ENCODE data around the gene PDE3B.
A peak's percentile ranks its signal among the peaks of the same experiment; 100 is the strongest.
"Not testable (repeated sequence)": the region's sequence is repeated elsewhere in the genome, so short reads cannot be mapped to it uniquely, and the experiment has no call there.

Gene PDE3B

DNA sequence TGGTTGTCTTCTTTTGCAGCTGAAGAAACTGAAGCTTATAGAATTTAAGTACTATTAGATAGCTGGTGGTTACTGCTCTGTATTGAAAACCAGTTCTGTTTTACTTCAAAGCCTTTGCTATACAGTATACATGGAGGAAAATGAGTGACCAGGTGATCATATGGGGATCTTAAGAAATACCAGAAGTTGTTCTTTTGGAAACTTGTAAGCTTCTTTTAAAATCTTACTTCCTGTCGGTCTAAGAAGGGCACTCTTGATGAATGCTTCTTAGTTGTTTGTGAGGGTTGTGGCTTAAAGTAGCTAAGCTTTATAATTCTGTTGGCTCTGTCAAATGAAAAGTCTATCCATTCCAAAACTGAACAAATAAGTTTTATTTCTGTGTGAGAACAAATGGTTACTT lies 55.2 kb downstream of the PDE3B start:
- H3K4me1 Mint-ChIP-seq, result no peaks in the 10 kb centered on the region
- H3K36me3 Mint-ChIP-seq (ENCODE audit: low read depth), result peaks cover 42% of the 10 kb centered on the region
- H3K27me3 Mint-ChIP-seq (ENCODE audit: low read depth, poor library complexity), result no peaks in the 10 kb centered on the region
- H3K27ac Mint-ChIP-seq, result no peak overlapping the region
- peaks cover 44% of the 10 kb centered on the region for H3K9me3 Mint-ChIP-seq
- DNase-seq, result no peak
- TF ChIP-seq, protein P1, sequence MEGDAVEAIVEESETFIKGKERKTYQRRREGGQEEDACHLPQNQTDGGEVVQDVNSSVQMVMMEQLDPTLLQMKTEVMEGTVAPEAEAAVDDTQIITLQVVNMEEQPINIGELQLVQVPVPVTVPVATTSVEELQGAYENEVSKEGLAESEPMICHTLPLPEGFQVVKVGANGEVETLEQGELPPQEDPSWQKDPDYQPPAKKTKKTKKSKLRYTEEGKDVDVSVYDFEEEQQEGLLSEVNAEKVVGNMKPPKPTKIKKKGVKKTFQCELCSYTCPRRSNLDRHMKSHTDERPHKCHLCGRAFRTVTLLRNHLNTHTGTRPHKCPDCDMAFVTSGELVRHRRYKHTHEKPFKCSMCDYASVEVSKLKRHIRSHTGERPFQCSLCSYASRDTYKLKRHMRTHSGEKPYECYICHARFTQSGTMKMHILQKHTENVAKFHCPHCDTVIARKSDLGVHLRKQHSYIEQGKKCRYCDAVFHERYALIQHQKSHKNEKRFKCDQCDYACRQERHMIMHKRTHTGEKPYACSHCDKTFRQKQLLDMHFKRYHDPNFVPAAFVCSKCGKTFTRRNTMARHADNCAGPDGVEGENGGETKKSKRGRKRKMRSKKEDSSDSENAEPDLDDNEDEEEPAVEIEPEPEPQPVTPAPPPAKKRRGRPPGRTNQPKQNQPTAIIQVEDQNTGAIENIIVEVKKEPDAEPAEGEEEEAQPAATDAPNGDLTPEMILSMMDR (IDR thresholded peaks at IDR 0.05), result no peak
- no peak overlapping the region for H3K4me3 Mint-ChIP-seq

DNA sequence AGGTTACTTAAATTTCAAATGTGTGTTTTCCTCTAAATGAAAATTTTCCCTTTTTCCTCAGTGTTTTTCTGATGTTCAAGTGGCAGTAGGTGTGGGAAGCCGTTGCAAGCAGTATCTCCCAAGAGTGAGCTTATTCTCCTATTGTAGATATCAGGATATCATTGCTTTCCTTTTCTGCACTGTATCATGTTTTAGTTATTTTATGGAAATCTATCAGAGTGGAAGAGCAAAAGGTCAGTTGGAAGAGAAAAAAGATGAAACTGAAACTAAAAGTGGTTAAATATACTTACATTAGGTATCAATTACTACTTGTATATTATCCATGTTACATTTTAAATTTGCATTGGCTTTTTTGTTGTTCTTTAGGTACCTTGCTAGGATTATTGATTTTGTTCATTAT lies 57.0 kb downstream of the PDE3B start:
- Mint-ChIP-seq H3K4me3 (no peak overlapping the region), H3K4me1 (no peaks in the 10 kb centered on the region), H3K36me3 (ENCODE audit: low read depth) (peaks cover 44% of the 10 kb centered on the region), H3K9me3 (peaks cover 44% of the 10 kb centered on the region), H3K27ac (no peak overlapping the region), H3K27me3 (ENCODE audit: low read depth, poor library complexity) (no peaks in the 10 kb centered on the region)
- no peak for DNase-seq
- TF ChIP-seq, protein P1 (IDR thresholded peaks at IDR 0.05), result no peak

DNA sequence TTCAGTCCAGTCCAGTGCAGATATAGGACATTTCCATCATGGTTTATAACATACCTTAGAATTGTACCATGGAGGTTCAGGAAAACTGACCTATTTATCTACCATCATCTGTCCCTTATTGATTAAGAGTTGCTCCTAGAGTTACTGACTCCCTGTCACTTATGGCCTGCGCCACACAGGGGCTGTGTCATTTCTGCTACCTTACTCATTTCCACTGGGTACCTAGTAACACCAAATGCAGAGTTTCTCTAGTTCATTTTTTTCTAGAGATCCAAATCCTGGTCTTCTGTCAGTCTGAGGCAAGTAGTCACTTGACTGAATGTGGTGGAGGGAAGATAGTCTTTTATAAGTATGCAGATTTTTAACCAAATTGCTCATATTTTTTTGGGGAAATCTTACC lies 59.2 kb downstream of the PDE3B start:
- Mint-ChIP-seq H3K4me3 (no peak overlapping the region), H3K4me1 (no peaks in the 10 kb centered on the region), H3K27me3 (ENCODE audit: low read depth, poor library complexity) (no peaks in the 10 kb centered on the region), H3K36me3 (ENCODE audit: low read depth) (peaks cover 44% of the 10 kb centered on the region), H3K9me3 (peaks cover 51% of the 10 kb centered on the region), H3K27ac (no peak overlapping the region)
- DNase-seq, result no peak
- TF ChIP-seq, protein P1 (IDR thresholded peaks at IDR 0.05), result no peak

DNA sequence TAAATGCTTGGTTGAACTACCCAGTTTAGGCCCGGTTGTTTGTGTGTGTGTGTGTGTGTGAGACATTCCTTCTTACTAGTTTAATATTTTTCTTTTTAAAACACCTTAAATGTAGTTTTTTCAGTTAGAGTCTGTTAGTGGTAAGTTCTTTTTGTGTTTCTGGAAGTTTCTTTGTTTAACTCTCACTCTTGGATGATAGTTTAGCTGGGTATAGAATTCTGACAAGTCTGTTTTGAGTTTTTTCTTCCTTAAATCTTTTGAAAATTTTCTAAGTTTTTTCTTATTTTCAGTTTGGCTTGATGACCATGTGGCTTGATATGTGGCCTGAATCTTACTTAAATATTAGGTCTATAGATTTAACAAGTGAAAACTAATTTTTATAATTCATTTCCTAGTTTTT lies 60.1 kb downstream of the PDE3B start:
- no peak for DNase-seq
- TF ChIP-seq, protein P1 (IDR thresholded peaks at IDR 0.05), result no peak
- no peaks in the 10 kb centered on the region for H3K27me3 Mint-ChIP-seq (ENCODE audit: low read depth, poor library complexity)
- H3K4me1 Mint-ChIP-seq, result no peaks in the 10 kb centered on the region
- H3K27ac Mint-ChIP-seq, result no peak overlapping the region
- H3K9me3 Mint-ChIP-seq, result peaks cover 59% of the 10 kb centered on the region
- H3K4me3 Mint-ChIP-seq, result no peak overlapping the region
- H3K36me3 Mint-ChIP-seq (ENCODE audit: low read depth), result peaks cover 53% of the 10 kb centered on the region

DNA sequence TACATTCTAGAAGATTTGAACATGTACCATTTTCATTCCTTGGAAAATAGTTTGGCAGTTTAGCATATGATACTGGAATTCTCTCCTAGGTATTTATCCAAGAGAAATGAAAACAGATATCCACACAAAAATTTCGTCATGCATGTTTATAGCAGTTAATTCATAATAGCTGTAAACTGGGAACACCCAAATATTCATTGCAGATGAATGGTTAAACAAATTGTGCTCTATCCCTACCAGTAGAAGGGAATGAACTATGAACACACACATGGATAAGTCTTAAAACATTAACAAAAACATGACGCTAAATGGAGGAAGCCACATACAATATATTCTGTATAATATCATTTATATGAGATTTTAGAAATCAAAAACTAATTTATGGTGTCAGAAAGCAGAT lies 61.5 kb downstream of the PDE3B start:
- H3K27ac Mint-ChIP-seq, result no peak overlapping the region
- H3K27me3 Mint-ChIP-seq (ENCODE audit: low read depth, poor library complexity), result no peaks in the 10 kb centered on the region
- no peak for DNase-seq
- peaks cover 70% of the 10 kb centered on the region for H3K9me3 Mint-ChIP-seq
- TF ChIP-seq, protein P1 (IDR thresholded peaks at IDR 0.05), result no peak
- H3K4me1 Mint-ChIP-seq, result no peaks in the 10 kb centered on the region
- peaks cover 61% of the 10 kb centered on the region for H3K36me3 Mint-ChIP-seq (ENCODE audit: low read depth)
- H3K4me3 Mint-ChIP-seq, result no peak overlapping the region

DNA sequence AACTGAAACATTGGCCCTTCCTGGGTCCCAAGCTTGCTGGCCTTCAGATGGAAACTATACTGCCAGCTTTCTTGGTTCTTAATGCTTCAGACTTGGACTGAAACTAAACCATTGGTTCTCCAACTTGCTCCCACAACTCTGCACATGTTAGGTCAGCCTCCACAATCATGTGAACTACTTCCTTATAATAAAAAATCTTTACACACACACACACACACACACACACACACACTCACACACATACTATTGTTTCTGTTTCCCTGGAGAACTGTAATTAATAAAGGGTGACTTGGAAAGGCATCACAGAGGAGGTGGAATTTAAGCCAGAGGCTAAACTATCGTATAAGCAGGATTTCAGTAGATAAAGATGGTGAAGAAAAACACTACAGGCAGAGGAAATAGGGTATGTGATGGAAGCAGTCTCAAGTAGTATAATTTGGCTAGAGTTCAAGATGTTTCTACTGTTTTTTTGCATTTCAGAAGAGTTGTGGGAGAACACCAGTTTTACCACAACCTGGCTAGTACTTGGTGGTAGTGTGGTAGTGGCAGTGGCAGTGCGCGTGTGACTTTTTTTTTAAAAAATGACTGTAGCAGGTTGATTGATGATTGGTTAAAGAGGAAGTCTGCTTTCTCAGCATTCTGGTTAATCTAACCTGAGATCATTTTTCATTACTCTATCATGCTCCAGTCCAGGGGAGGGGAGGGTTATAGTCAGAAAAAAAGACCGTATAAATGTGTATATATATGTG lies 70.1 kb downstream of the PDE3B start:
- Mint-ChIP-seq H3K9me3 (peaks cover 27% of the 10 kb centered on the region), H3K27me3 (ENCODE audit: low read depth, poor library complexity) (no peaks in the 10 kb centered on the region), H3K4me3 (no peak overlapping the region), H3K27ac (no peak overlapping the region), H3K36me3 (ENCODE audit: low read depth) (peaks cover 37% of the 10 kb centered on the region), H3K4me1 (no peaks in the 10 kb centered on the region)
- TF ChIP-seq, protein P1 (IDR thresholded peaks at IDR 0.05), result no peak
- no peak for DNase-seq

DNA sequence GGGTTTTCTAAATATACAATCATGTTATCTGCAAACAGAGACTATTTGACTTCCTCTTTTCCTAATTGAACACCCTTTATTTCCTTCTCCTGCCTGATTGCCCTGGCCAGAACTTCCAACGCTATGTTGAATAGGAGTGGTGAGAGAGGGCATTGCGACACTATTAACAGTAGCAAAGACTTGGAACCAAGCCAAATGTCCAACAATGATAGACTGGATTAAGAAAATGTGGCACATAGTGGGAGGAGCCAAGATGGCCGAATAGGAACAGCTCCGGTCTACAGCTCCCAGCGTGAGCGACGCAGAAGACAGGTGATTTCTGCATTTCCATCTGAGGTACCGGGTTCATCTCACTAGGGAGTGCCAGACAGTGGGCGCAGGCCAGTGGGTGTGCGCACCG lies 72.1 kb downstream of the PDE3B start:
- peaks cover 11% of the 10 kb centered on the region for H3K9me3 Mint-ChIP-seq
- H3K36me3 Mint-ChIP-seq (ENCODE audit: low read depth), result peaks cover 25% of the 10 kb centered on the region
- not testable (repeated sequence) for H3K27me3 Mint-ChIP-seq (ENCODE audit: low read depth, poor library complexity); H3K27ac Mint-ChIP-seq; H3K4me1 Mint-ChIP-seq; DNase-seq
- H3K4me3 Mint-ChIP-seq, result peak overlapping the region; percentile 70

All from nephron progenitor cell (in vitro differentiated cells).